ENCODE measurements around the gene RPTOR. TPM values are rescaled to one million over a fixed set of nuclear protein-coding genes. Genes with fewer than 3 reads are reported as not detected.
A peak's percentile ranks its signal among the peaks of the same experiment; 100 is the strongest.

The RPTOR gene
- polyA plus RNA-seq, 2 donors, result 7.1 to 10.5 TPM

DNA sequence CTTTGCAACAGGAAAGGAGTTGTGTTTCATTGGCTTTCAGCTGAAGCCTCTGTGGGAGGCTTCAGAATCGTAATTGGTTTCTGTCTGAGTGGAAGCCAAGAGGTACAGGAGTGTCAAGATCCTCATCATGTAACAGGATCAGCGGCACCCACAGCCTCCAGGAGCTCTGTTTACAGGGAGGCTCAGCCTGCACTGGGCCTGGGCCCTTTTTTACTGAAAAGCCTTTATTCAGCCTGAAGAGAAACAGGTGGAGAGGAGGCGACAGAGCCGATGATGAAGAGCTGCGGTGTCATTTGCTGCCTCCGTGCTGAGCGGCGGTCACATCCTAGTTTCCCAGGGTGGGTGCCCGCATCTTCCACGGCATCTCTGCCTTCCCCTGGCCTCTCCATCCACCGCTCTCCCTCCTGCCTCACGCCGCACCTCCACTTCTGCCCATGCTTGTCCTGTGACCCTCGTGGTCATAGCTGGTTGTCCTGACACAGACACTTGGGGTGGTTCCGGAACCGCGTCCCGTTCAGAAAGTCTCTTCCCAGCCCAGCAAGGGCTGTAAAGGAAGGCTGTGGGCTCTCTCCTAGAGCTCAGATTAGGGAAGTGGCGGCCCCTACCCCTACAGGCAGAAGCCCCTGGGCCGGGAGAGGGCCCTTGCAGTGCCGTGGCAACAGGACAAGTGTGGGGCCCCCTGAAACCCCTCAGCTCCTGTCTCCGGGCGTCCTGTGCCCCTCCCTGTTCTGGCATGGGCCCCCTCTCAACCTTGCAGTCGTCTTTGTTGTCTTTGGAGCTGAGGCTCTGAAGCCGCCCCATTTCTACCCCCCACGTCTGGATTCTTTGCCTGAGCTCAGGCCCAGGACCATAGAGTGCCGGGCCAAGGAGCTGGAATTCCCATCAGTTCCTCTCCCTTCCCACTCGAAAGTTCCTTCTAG lies 393.1 kb downstream of the RPTOR start:
- no peaks in the 10 kb centered on the region for H3K27me3 ChIP-seq (ENCODE audit: control insufficient read depth in 1 of 2, insufficient read depth in 2 of 2, low read length in 2 of 2)
- peaks cover 0 to 2% of the 10 kb centered on the region in 2 donors for H3K4me1 ChIP-seq (ENCODE audit: control insufficient read depth in 2 of 2, insufficient read depth in 2 of 2, low read length in 1 of 2)
- H3K27ac ChIP-seq (ENCODE audit: low read depth in 2 of 2, low read length in 1 of 2), result no peak overlapping the region
- no peak overlapping the region for H3K4me3 ChIP-seq (ENCODE audit: low read depth in 1 of 2, low read length in 2 of 2)
- 86 to 91% methylated on average over 28 of the region's 28 CpGs for WGBS, 2 donors
- H3K36me3 ChIP-seq (ENCODE audit: control insufficient read depth in 2 of 2, insufficient read depth in 2 of 2, low read length in 1 of 2), result no peaks in the 10 kb centered on the region
- no peaks in the 10 kb centered on the region for H3K9me3 ChIP-seq (ENCODE audit: control insufficient read depth in 2 of 2, insufficient read depth in 1 of 2, low read depth in 1 of 2, low read length in 1 of 2)

DNA sequence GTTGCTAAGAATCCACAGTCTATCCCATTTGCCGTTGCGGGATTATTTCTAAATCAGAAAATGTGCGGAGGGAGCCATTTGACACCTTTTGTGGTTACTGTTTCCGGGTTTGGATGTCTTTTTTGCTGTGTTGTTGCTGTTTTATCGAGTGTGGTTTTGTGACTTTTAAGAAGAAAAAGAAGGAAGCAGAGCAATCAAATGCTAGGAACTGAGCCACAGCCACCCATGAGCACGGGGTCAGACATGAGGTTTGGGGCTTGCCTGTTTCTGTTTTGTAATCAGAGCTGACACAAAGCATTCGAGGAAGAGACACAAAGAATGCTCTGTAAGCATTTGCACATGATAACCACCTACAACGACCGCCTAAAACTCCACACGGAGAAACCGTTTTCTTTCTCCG lies 393.9 kb downstream of the RPTOR start:
- H3K36me3 ChIP-seq (ENCODE audit: control insufficient read depth in 2 of 2, insufficient read depth in 2 of 2, low read length in 1 of 2), result no peaks in the 10 kb centered on the region
- H3K9me3 ChIP-seq (ENCODE audit: control insufficient read depth in 2 of 2, insufficient read depth in 1 of 2, low read depth in 1 of 2, low read length in 1 of 2), result no peaks in the 10 kb centered on the region
- no peaks in the 10 kb centered on the region for H3K27me3 ChIP-seq (ENCODE audit: control insufficient read depth in 1 of 2, insufficient read depth in 2 of 2, low read length in 2 of 2)
- no peak overlapping the region for H3K4me3 ChIP-seq (ENCODE audit: low read depth in 1 of 2, low read length in 2 of 2)
- 78 to 85% methylated on average over 12 of the region's 12 CpGs for WGBS, 2 donors
- no peak overlapping the region for H3K27ac ChIP-seq (ENCODE audit: low read depth in 2 of 2, low read length in 1 of 2)
- H3K4me1 ChIP-seq (ENCODE audit: control insufficient read depth in 2 of 2, insufficient read depth in 2 of 2, low read length in 1 of 2), result peaks cover 0 to 5% of the 10 kb centered on the region in 2 donors

DNA sequence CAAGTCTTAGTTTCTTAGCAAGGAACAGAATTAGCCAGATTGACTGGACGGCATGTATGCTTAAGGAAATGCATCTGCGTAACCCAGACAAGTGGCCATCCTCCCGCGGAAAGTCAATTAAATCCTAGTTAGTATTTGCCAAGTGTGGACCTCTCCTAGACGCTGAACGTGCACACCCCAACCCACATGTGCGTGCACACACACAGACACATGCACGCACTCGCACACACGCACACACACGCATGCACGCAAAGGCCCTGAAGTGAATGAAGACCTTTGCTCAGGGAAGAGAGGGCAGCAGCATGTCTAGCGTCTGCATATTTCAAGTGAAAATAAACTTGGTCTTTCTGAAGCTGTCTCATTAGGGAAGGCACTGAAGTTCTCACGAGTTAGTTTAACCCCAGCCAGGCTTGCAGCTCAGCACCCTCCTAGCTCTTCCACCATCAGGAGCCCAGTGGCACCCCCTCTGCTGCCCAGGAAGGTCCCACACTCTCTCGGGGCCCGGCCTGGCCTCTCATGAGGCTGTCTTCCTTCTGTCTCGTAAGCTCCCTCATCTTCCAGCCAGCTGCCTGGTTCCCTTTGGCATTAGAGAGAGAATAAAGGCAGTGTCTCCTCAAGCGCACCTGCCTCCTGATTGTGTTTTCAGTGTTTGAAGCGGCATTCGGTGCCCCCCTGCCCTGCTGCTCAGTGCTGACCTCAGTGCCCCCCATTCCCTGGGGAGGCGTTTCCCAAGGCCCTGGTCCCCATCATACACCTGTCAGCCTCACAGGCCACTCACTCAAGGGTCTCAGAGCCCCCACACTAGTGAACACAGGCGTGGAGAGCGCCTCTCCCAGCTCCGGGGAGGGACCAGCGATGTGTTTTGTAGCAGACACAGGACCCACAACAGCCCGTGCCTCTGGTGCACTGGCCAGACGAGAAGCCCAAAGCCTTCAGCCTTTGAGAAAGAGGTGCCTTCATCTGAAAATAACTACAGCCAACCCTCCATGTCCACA lies 394.8 kb downstream of the RPTOR start:
- 93% methylated on average over 27 of the region's 27 CpGs for WGBS, 2 donors
- Histone ChIP-seq H3K27me3 (ENCODE audit: control insufficient read depth in 1 of 2, insufficient read depth in 2 of 2, low read length in 2 of 2) (no peaks in the 10 kb centered on the region), H3K4me3 (ENCODE audit: low read depth in 1 of 2, low read length in 2 of 2) (no peak overlapping the region), H3K4me1 (ENCODE audit: control insufficient read depth in 2 of 2, insufficient read depth in 2 of 2, low read length in 1 of 2) (peaks cover 0 to 5% of the 10 kb centered on the region in 2 donors), H3K27ac (ENCODE audit: low read depth in 2 of 2, low read length in 1 of 2) (no peak overlapping the region), H3K36me3 (ENCODE audit: control insufficient read depth in 2 of 2, insufficient read depth in 2 of 2, low read length in 1 of 2) (no peaks in the 10 kb centered on the region), H3K9me3 (ENCODE audit: control insufficient read depth in 2 of 2, insufficient read depth in 1 of 2, low read depth in 1 of 2, low read length in 1 of 2) (no peaks in the 10 kb centered on the region)

DNA sequence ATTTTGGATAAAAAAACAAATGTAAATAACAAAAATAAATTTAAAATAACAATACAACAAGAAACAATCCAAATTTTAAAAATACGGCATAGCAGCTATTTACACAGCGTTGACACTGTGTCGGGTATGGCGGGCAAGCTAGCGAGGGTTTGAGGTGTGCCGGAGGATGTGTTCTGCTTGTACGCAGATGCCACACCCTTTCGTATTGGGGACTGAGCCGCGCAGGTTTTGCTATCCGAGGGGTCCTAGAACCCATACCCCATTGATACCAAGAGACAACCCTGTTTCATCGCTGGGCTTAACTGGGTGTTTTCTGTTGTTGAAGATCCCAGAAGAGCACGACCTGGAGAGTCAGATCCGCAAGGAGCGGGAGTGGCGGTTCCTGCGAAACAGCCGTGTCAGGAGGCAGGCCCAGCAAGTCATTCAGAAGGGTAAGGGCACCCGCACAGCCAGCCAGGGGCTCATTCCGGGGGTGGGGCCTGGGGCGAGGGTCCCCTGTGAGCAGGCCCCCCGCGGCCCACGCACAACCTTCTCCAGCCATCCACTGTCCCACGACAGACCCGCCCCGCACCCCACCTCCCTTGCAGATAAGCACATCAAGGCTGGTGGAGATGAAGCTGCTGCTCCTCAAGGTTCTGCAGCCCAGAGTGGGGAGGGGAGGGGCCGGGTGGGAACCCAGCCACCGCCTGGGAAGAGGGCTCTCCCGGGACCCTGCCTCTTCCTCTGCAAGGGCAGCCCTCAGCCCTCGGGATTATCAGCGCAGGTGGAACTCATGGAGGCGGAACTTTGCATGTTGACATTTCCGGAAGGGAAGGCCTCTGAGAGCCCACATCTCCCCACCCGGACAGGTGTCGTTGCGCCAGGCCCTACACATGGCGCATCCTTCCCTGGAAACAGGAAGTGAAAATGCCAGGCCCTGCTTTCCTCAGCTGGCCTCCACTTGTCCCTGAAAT lies 395.8 kb downstream of the RPTOR start:
- Histone ChIP-seq H3K27me3 (ENCODE audit: control insufficient read depth in 1 of 2, insufficient read depth in 2 of 2, low read length in 2 of 2) (no peaks in the 10 kb centered on the region), H3K27ac (ENCODE audit: low read depth in 2 of 2, low read length in 1 of 2) (no peak overlapping the region), H3K4me1 (ENCODE audit: control insufficient read depth in 2 of 2, insufficient read depth in 2 of 2, low read length in 1 of 2) (peaks cover 0 to 5% of the 10 kb centered on the region in 2 donors), H3K36me3 (ENCODE audit: control insufficient read depth in 2 of 2, insufficient read depth in 2 of 2, low read length in 1 of 2) (peaks cover 0 to under 1% of the 10 kb centered on the region in 2 donors), H3K4me3 (ENCODE audit: low read depth in 1 of 2, low read length in 2 of 2) (no peak overlapping the region), H3K9me3 (ENCODE audit: control insufficient read depth in 2 of 2, insufficient read depth in 1 of 2, low read depth in 1 of 2, low read length in 1 of 2) (no peaks in the 10 kb centered on the region)
- WGBS, 2 donors, result 94% methylated on average over 38 of the region's 38 CpGs

DNA sequence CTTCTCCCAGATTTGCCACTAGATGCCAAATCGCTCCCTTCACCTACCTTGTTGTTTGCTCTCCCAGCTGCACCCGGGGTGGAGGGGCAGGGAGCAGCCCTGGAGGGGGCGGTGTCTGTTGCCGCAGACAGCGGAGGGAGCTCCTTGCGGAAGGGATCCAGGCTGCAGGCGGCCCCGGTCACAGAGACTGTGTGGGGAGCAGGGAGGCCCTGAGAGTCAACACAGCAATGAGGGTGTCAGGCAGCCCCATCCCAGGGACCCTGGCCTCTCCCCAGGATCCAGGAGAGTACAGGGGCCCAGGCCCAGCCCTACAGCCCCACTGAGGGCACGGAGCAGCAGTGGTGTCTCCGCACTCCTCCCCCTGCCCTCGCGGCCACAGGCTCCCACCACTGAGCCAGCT lies 396.5 kb downstream of the RPTOR start:
- no peaks in the 10 kb centered on the region for H3K9me3 ChIP-seq (ENCODE audit: control insufficient read depth in 2 of 2, insufficient read depth in 1 of 2, low read depth in 1 of 2, low read length in 1 of 2)
- WGBS, 2 donors, result 94% methylated on average over 12 of the region's 12 CpGs
- H3K27me3 ChIP-seq (ENCODE audit: control insufficient read depth in 1 of 2, insufficient read depth in 2 of 2, low read length in 2 of 2), result no peaks in the 10 kb centered on the region
- H3K4me1 ChIP-seq (ENCODE audit: control insufficient read depth in 2 of 2, insufficient read depth in 2 of 2, low read length in 1 of 2), result peaks cover 0 to 5% of the 10 kb centered on the region in 2 donors
- no peak overlapping the region for H3K4me3 ChIP-seq (ENCODE audit: low read depth in 1 of 2, low read length in 2 of 2)
- H3K36me3 ChIP-seq (ENCODE audit: control insufficient read depth in 2 of 2, insufficient read depth in 2 of 2, low read length in 1 of 2), result peaks cover 0 to 5% of the 10 kb centered on the region in 2 donors
- no peak overlapping the region for H3K27ac ChIP-seq (ENCODE audit: low read depth in 2 of 2, low read length in 1 of 2)

DNA sequence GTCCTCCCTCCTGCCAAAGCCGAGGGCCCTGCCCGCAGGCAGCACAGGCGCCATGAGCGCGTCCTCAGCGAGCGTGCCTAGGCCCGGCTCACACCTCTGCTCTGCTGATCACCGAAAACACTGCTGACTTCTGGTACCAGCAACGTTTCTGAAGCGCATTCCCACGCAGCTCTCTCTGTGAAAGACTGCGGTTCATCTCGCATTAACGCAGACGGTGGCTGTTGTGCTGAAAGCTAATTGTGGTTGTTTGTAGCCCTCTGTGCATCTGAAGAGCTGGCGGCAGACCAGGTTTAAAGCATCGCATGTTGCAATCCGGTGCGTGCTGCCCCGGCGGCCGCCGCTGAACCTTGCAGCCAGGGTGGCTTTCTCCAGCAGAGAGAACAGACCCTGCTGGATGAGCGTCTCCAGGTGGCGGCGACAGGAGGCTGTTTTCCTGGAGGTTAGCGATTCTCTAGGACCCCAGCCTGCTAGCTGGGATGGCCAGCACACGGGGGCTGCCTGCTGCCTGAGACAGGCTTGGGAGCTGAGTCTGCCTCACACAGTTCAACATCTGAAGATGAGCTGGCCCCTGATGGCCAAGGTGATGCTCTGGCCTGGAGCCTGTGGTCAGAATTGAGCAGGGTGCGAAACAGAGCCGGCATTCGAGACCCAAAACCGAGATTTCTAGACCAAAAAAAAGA lies 397.2 kb downstream of the RPTOR start:
- 75 to 82% methylated on average over 33 of the region's 33 CpGs for WGBS, 2 donors
- Histone ChIP-seq H3K9me3 (ENCODE audit: control insufficient read depth in 2 of 2, insufficient read depth in 1 of 2, low read depth in 1 of 2, low read length in 1 of 2) (no peaks in the 10 kb centered on the region), H3K27me3 (ENCODE audit: control insufficient read depth in 1 of 2, insufficient read depth in 2 of 2, low read length in 2 of 2) (no peaks in the 10 kb centered on the region), H3K36me3 (ENCODE audit: control insufficient read depth in 2 of 2, insufficient read depth in 2 of 2, low read length in 1 of 2) (peaks cover 0 to 8% of the 10 kb centered on the region in 2 donors), H3K4me1 (ENCODE audit: control insufficient read depth in 2 of 2, insufficient read depth in 2 of 2, low read length in 1 of 2) (peaks cover 0 to 5% of the 10 kb centered on the region in 2 donors), H3K4me3 (ENCODE audit: low read depth in 1 of 2, low read length in 2 of 2) (no peak overlapping the region), H3K27ac (ENCODE audit: low read depth in 2 of 2, low read length in 1 of 2) (peak overlapping the region; percentile 66 to 74)

DNA sequence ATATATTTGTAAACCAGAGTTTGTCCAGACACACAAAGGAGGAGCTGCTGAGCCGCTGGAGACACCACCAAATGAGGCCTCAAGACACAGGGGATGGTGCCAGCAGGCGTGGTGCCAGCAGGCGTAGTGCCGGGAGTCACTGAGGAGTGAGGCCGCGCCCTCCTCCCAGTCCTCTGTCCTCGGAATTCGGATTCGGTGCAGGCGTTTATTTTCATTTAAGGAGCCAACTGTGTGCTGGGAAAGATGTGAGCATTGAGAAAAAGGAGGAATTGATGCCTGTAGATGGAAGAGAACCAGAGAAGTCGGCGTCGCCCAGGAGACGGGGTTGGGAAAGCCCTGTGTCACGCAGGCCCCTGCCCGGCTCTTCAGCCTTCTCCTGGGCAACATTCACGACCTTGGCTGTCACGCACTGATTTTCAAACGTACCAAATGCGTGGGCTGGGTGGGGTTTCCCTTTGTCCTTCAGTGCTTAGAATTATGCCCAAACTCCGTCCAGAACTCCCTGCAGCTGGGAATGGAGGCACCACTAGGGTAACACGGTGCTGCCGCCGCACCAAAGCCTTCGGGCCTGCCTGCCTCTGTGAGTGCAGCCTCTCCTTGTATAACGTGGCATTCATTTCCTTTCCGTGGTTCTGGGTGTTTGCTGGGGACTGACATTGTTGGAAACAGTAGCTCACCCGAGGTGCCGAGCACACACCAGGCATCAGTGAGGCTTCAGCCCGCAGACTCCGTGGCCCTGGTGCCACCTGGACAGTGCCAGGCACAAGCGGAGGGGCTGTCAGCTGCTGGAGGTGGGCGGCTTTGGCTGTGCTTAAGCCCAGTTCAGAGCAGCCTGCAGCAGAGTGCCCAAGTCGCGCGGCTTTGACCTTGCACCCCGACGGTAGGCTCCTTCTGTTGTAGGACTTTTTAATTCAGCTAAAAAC lies 398.0 kb downstream of the RPTOR start:
- peak overlapping the region; percentile 68 to 74 for H3K27ac ChIP-seq (ENCODE audit: low read depth in 2 of 2, low read length in 1 of 2)
- H3K9me3 ChIP-seq (ENCODE audit: control insufficient read depth in 2 of 2, insufficient read depth in 1 of 2, low read depth in 1 of 2, low read length in 1 of 2), result no peaks in the 10 kb centered on the region
- H3K27me3 ChIP-seq (ENCODE audit: control insufficient read depth in 1 of 2, insufficient read depth in 2 of 2, low read length in 2 of 2), result no peaks in the 10 kb centered on the region
- H3K4me1 ChIP-seq (ENCODE audit: control insufficient read depth in 2 of 2, insufficient read depth in 2 of 2, low read length in 1 of 2), result peaks cover 0 to 5% of the 10 kb centered on the region in 2 donors
- H3K4me3 ChIP-seq (ENCODE audit: low read depth in 1 of 2, low read length in 2 of 2), result peak overlapping the region in 1 of 2 donors; percentile 7
- peaks cover 5 to 12% of the 10 kb centered on the region in 2 donors for H3K36me3 ChIP-seq (ENCODE audit: control insufficient read depth in 2 of 2, insufficient read depth in 2 of 2, low read length in 1 of 2)
- WGBS, 2 donors, result 50 to 61% methylated on average over 38 of the region's 38 CpGs
